ENCODE results near the gene BCHE.

The BCHE gene

DNA sequence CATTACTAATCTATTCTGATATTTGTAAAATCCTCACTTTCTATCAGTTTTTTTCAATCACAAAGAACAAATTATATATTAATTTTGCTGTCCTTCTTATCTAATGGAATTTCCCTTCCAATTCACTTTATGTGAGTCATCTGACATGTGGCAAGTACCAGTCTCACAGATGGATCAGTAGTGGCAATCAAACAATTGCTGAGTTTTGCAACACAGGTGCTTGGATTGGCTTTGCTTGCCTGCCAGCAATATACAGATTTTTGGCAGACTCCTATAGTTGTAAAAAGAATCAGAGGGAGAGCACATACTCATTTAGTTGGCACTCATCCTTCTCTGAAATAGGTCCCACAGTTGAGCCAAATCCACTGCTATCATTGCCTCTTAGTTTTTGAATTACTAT is 83.7 kb downstream of the BCHE start:
- no peak for DNase-seq (ENCODE audit: extremely low read depth in 1 of 2, low read depth in 1 of 2)

DNA sequence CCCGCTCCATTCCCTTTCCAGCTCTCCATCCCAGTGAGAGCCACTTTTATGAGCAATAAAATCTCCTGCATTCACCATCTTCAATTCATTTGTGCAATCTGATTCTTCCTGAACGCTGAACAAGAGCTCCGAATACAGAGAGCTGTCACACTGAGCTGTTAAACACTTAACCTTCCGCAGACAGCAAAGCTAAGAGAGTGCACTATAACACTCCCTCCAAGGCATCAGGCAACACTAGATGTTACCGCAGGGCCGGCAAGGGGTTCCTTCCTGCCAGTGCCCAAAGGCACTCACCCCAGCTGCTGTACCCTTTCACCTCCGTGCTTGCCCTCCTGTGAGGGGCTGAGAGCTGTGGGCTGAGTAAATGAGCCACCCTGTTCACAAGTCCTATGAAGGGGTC is 85.6 kb downstream of the BCHE start:
- DNase-seq (ENCODE audit: extremely low read depth in 1 of 2, low read depth in 1 of 2): no peak

DNA sequence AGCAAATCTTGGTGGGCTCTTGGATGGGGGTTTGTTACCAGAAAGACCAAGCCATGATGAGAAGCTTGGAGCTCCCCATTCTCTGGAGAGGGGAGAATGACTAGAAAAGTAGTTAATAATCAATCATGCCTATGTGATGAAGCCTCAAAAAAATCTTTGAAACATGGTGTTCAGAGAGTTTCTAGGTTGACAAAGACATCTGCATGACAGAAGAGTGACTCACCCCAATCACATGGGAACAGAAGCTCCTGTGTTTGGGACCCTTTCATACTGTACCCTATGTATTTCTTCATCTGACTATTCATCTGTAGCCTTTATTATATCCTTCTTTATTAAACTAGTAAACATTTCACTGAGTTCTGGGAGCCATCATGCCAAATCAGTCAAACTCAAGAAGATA is 87.4 kb downstream of the BCHE start:
- DNase-seq (ENCODE audit: extremely low read depth in 1 of 2, low read depth in 1 of 2): no peak

DNA sequence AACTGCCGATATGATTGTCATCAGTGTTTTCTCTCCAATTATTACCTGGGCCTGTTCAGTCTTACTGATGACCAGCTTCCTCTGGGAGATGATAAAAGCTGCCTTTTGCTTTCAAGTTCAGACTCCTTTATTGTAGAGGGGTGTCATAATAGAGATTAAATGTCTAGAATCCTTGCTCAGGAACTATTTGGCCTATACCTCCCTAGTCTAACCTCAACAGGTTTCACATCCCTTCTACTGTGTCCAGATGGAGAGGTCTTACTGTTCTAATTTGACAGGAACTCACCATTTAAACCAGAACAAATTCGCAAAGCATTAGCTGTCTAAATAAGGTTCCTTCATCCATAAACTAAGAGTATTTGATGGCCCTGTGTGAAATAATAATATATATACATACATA is 88.0 kb downstream of the BCHE start:
- DNase-seq (ENCODE audit: extremely low read depth in 1 of 2, low read depth in 1 of 2): no peak

DNA sequence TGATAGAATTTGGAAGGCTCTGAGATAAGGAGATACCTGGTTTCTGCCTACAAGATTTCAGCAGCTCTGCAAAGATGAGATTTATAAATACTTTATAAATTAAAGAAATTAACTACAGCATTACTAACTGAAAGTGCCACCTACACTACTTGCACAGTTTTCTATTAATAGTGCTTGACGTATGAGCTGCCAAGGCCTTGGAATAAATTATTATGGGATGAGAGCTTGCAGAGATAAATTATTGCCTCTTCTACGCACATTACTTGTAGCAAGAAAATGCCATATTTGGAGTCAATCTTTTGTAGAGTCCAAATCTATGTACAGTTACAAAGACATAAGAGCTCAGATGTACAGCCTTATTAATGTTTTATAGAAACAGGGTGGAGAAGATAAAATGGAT is 89.1 kb downstream of the BCHE start:
- no peak for DNase-seq (ENCODE audit: extremely low read depth in 1 of 2, low read depth in 1 of 2)

DNA sequence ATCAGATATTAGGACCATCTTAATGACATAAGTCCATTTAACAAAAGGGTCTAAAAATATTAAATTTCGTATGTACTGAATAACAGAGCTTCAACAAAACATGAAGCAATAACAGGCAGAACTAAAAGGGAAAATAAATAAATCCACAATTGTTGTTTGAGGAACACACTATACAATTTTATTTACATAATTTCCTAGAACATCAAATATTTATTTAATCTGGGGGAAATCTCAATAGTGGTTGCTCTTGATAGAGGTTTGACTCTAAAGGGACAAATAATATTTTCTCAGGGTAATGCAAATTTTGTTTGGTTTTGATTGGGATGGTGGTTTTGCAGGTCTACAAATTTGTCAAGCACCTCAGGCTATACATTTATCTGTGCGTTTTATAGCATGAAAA is 90.3 kb downstream of the BCHE start:
- no peak for DNase-seq (ENCODE audit: extremely low read depth in 1 of 2, low read depth in 1 of 2)

DNA sequence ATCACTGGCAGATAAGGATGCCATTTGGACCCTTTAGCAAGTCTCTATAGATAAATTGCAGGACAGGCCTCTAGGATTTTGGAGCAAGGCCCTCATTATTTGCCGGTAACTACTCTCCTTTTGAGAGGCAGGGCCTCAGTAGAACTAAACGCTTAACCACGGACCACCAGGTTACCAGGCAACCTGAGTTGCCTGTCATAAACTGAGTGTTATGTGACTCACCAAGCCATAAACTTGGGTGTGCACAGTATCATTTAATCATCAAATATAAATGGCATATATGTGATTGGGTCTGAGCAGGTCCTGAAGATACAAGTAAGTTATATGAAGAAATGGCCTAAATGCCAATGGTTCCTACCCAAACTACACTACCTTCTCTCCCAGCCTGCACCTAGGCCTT is 93.2 kb downstream of the BCHE start:
- DNase-seq (ENCODE audit: extremely low read depth in 1 of 2, low read depth in 1 of 2): no peak

DNA sequence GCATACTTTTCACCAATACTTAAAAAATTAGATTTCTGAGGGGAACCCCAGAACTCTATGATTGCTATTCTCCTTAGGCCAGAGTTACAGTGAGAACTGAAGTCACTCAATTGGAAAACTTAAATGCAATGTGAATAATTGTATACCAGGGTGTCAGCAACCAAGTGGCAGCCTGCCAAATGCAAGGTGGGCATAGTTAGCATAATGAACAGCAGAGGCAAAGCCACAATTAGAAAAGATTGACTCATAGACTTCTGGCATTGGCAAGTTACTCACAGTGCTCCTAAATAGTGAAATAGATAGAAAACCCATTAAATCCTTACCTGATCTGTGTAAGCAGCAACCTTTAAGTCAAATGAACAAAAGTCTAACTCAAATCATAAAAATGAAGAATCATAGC is 94.9 kb downstream of the BCHE start:
- DNase-seq (ENCODE audit: extremely low read depth in 1 of 2, low read depth in 1 of 2): no peak

DNA sequence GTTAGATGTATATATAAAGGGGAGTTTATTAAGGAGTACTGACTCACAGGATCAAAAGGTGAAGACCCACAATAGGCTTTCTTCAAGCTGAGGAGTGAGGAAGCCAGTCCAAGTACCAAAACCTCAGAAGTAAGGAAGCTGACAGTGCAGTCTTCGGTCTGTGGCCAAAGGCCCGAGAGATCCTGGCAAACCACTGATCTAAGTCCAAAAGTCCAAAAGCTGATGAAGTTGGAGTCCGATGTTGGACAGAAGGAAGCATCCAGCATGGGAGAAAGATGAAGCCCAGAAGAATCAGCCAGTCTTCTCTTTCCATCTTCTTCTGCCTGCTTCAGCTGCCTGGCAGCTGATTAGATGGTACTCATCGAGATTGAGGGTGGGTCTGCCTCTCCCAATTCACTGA is 107.5 kb downstream of the BCHE start:
- no peak for DNase-seq (ENCODE audit: extremely low read depth in 1 of 2, low read depth in 1 of 2)

DNA sequence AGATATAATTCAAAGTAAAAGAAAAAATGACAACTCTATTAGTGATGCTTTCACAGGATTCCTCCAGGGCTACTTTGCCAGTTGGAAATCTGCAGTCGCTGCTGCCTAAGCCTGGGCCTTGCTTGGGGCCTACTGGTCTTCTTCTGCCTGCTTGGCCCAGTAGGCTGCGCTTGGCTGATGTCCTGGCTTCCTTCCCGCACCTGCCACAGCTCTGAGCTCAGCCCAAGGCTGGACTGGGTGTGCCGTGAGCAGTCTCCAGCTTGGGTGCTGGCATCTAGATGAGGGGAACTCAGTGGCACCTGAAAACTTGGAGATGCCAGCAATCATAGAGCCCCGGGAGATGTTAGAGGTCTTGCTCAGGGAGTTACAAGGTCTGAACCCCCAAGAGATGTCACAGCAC is 108.3 kb downstream of the BCHE start:
- no peak for DNase-seq (ENCODE audit: extremely low read depth in 1 of 2, low read depth in 1 of 2)

DNA sequence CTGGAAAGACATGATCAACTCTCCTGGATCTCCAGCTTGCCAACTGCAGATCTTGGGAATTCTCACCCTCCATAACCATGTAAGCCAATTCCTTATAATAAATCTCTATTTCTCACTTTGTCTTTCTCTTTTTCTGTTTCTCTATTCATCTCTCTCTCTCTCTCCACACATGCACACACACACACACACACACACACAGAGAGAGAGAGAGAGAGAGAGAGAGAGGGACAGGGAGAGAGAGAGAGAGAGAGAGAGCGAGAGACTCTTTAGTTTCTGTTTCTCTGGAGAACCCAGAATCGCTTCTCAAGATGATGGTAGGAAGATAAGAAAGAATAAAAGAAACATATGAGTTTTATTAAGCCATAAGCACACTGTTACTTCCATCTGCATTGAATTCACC is 111.9 kb downstream of the BCHE start:
- DNase-seq (ENCODE audit: extremely low read depth in 1 of 2, low read depth in 1 of 2): no peak

Measured in activated CD8-positive, alpha-beta memory T cell treated with anti-CD3 and anti-CD28 coated beads for 1 hour (primary cell).